K562 (cell line): ENCODE measurements around the gene NKG7. TPM values are rescaled to one million over a fixed set of nuclear protein-coding genes. Genes with fewer than 3 reads are reported as not detected.

ENCODE experiments used
- CBX8 ChIP-seq: fragments of 200-600 bp; sonication (generic); IDR thresholded peaks from 2 replicates; pipeline ENCODE4 v1.6.1; 2012; ENCODE audit warnings: borderline replicate concordance, mixed run types, low read depth, mild to moderate bottlenecking, moderate library complexity, mixed read lengths, low read length, control low read depth, inconsistent platforms; ENCODE audit not compliant: poor library complexity, severe bottlenecking; ENCODE audit errors: extremely low read depth
- CSDE1 ChIP-seq, 2 experiments: fragments of 450-650 bp; IDR thresholded peaks; 2 replicates each; pipeline ENCODE4 v1.6.1; 2016; ENCODE audit warnings: mild to moderate bottlenecking in 1 of 2
- SRSF9 ChIP-seq: fragments of 200-400 bp; formaldehyde crosslinking; IDR thresholded peaks from 2 replicates; pipeline ENCODE4 v1.6.1; 2017; ENCODE audit warnings: low read depth, low read length, borderline replicate concordance
- STAG1 ChIP-seq: sonication (generic); formaldehyde crosslinking; IDR thresholded peaks from 2 replicates; pipeline ENCODE4 v1.5.0; 2020; ENCODE audit warnings: missing genetic modification reagents, borderline replicate concordance
- SUPT5H ChIP-seq: fragments of 450-650 bp; IDR thresholded peaks from 2 replicates; pipeline ENCODE4 v1.6.1; 2016
- TCFL5 ChIP-seq: fragments of 250-450 bp; sonication (Bioruptor Pico); conservative IDR thresholded peaks from 2 replicates; pipeline ENCODE4 v1.6.1; 2021; ENCODE audit warnings: mild to moderate bottlenecking, moderate library complexity, matching md5 sums
- ZBTB17 ChIP-seq: fragments of 450-650 bp; formaldehyde crosslinking; IDR thresholded peaks from 2 replicates; pipeline ENCODE4 v1.4.0; 2020; ENCODE audit warnings: mild to moderate bottlenecking
- ZNF780A ChIP-seq: fragments of 250-450 bp; sonication (Bioruptor Pico); IDR thresholded peaks from 2 replicates; pipeline ENCODE4 v1.5.0; 2021; ENCODE audit warnings: mild to moderate bottlenecking
- polyA plus RNA-seq, 8 experiments: library from polyadenylated mRNA; depleted of rRNA in 4 of 8; stranded (reverse) in 5 of 8; unstranded in 3 of 8; fragments of >200 nt; fragmentation: Nextera tagmentation in 2 of 8; fragmentation: Illumina TruSeq in 1 of 8; extraction: Ambion mirVana in 2 of 8; extraction: Trizol in 1 of 8; gene quantifications; 2 replicates each; pipeline versions ENCODE4 v1.2.1 to v1.2.3, GENCODE V29; 2011 to 2014; ENCODE audit warnings: inconsistent platforms in 1 of 8, missing spikeins in 1 of 8
- total RNA-seq, 7 experiments: library from RNA; depleted of rRNA in 6 of 7; stranded (reverse); fragments of >200 nt in 6 of 7; fragmentation: Illumina TruSeq in 2 of 7; extraction: Trizol in 2 of 7; gene quantifications; 2 replicates each; pipeline versions ENCODE4 v1.2.1 to v1.2.3, GENCODE V29; 2011 to 2021; ENCODE audit warnings: low replicate concordance in 1 of 7
- TF ChIP-seq, protein P1 (sequence below): sonication (generic); formaldehyde crosslinking; IDR thresholded peaks from 2 replicates; pipeline ENCODE4 v1.4.0; 2020; ENCODE audit warnings: mild to moderate bottlenecking, missing genetic modification reagents
- TF ChIP-seq, protein P2 (sequence below), 2 experiments: fragments of 250-450 bp in 1 of 2; fragments of 450-650 bp in 1 of 2; sonication (Bioruptor Pico) in 1 of 2; IDR thresholded peaks; 2 replicates each; pipeline versions ENCODE4 v1.6.1 to v1.8.0; 2016 to 2021; ENCODE audit warnings: mild to moderate bottlenecking in 2 of 2, moderate library complexity in 2 of 2, missing compliant biosample characterization in 1 of 2, missing genetic modification characterization in 1 of 2
- TF ChIP-seq, protein P3 (sequence below): fragments of 250-450 bp; sonication (Bioruptor Pico); IDR thresholded peaks from 2 replicates; pipeline ENCODE4 v1.5.0; 2021
- TF ChIP-seq, protein P4 (sequence below), 2 experiments: fragments of 450-650 bp; IDR thresholded peaks; 2 replicates each; pipeline ENCODE4 v1.6.1; 2016
- TF ChIP-seq, protein P5 (sequence below), 2 experiments: fragments of 450-650 bp in 1 of 2; sonication (generic) in 1 of 2; formaldehyde crosslinking in 1 of 2; IDR thresholded peaks; 2 replicates each; pipeline versions ENCODE4 v1.7.1 to v1.9.0; 2016 to 2022; ENCODE audit warnings: inconsistent platforms in 1 of 2, mild to moderate bottlenecking in 1 of 2, missing genetic modification reagents in 1 of 2

Gene NKG7
- total and polyA plus RNA-seq, 9 of the 15 experiments (the other 6 are each of a cell fraction or from before 2014, with no cell fraction given) = 0.30 to 0.70 (median 0.51) TPM; not detected in 2

DNA sequence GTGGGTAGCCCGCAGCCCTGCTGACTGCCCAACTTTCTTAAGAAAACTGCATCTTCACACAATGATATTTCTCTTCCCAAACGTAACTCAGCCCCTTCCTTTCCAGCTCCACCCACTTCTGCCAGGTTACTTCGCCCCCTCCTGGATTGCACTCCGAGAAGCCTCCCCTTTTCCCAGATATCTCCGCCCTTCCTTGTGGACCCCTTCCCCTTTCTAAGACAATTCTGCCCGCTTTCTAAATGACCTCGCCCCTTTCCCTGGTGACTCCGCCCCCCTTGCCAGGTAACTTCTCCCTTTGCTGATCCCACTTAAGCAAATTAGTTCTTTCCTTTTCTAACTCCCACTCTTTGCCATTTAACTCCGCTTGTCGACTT lies 33.2 kb downstream of the NKG7 start (continued):
- TF ChIP-seq, protein P1, sequence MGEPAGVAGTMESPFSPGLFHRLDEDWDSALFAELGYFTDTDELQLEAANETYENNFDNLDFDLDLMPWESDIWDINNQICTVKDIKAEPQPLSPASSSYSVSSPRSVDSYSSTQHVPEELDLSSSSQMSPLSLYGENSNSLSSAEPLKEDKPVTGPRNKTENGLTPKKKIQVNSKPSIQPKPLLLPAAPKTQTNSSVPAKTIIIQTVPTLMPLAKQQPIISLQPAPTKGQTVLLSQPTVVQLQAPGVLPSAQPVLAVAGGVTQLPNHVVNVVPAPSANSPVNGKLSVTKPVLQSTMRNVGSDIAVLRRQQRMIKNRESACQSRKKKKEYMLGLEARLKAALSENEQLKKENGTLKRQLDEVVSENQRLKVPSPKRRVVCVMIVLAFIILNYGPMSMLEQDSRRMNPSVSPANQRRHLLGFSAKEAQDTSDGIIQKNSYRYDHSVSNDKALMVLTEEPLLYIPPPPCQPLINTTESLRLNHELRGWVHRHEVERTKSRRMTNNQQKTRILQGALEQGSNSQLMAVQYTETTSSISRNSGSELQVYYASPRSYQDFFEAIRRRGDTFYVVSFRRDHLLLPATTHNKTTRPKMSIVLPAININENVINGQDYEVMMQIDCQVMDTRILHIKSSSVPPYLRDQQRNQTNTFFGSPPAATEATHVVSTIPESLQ (CRISPR knock-in tag) = no peak
- TF ChIP-seq, protein P2, sequence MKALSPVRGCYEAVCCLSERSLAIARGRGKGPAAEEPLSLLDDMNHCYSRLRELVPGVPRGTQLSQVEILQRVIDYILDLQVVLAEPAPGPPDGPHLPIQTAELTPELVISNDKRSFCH (CRISPR knock-in tag; IDR thresholded peaks at IDR 0.05) = no peak
- TF ChIP-seq, protein P2 (tag; IDR thresholded peaks at IDR 0.05) = no peak
- 0 out of 4 replicates have a peak, but pooled peaks of 1 of the 2 experiments have one; percentile 50 for TF ChIP-seq CSDE1 (IDR thresholded peaks at IDR 0.05)
- TF ChIP-seq, protein P3, sequence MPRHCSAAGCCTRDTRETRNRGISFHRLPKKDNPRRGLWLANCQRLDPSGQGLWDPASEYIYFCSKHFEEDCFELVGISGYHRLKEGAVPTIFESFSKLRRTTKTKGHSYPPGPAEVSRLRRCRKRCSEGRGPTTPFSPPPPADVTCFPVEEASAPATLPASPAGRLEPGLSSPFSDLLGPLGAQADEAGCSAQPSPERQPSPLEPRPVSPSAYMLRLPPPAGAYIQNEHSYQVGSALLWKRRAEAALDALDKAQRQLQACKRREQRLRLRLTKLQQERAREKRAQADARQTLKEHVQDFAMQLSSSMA = no peak
- no peak for TF ChIP-seq TCFL5 (CRISPR knock-in tag)
- TF ChIP-seq SRSF9 = no peak
- no peak for TF ChIP-seq CBX8
- TF ChIP-seq, protein P4, sequence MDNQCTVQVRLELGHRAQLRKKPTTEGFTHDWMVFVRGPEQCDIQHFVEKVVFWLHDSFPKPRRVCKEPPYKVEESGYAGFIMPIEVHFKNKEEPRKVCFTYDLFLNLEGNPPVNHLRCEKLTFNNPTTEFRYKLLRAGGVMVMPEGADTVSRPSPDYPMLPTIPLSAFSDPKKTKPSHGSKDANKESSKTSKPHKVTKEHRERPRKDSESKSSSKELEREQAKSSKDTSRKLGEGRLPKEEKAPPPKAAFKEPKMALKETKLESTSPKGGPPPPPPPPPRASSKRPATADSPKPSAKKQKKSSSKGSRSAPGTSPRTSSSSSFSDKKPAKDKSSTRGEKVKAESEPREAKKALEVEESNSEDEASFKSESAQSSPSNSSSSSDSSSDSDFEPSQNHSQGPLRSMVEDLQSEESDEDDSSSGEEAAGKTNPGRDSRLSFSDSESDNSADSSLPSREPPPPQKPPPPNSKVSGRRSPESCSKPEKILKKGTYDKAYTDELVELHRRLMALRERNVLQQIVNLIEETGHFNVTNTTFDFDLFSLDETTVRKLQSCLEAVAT (IDR thresholded peaks at IDR 0.05) = peak; percentile 60 to 63; a peak in 2 of 4 replicates
- TF ChIP-seq SUPT5H = peak; percentile 43
- TF ChIP-seq, protein P5, sequence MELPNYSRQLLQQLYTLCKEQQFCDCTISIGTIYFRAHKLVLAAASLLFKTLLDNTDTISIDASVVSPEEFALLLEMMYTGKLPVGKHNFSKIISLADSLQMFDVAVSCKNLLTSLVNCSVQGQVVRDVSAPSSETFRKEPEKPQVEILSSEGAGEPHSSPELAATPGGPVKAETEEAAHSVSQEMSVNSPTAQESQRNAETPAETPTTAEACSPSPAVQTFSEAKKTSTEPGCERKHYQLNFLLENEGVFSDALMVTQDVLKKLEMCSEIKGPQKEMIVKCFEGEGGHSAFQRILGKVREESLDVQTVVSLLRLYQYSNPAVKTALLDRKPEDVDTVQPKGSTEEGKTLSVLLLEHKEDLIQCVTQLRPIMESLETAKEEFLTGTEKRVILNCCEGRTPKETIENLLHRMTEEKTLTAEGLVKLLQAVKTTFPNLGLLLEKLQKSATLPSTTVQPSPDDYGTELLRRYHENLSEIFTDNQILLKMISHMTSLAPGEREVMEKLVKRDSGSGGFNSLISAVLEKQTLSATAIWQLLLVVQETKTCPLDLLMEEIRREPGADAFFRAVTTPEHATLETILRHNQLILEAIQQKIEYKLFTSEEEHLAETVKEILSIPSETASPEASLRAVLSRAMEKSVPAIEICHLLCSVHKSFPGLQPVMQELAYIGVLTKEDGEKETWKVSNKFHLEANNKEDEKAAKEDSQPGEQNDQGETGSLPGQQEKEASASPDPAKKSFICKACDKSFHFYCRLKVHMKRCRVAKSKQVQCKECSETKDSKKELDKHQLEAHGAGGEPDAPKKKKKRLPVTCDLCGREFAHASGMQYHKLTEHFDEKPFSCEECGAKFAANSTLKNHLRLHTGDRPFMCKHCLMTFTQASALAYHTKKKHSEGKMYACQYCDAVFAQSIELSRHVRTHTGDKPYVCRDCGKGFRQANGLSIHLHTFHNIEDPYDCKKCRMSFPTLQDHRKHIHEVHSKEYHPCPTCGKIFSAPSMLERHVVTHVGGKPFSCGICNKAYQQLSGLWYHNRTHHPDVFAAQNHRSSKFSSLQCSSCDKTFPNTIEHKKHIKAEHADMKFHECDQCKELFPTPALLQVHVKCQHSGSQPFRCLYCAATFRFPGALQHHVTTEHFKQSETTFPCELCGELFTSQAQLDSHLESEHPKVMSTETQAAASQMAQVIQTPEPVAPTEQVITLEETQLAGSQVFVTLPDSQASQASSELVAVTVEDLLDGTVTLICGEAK (IDR thresholded peaks at IDR 0.05) = peak; percentile 51; the same call in 1 of the 2 replicates
- TF ChIP-seq, protein P5 (CRISPR knock-in tag; IDR thresholded peaks at IDR 0.05) = no peak
- TF ChIP-seq ZNF780A = no peak
- TF ChIP-seq STAG1 = no peak
- TF ChIP-seq ZBTB17 = no peak
